IMR-90 (cell line): ENCODE results near the gene ERC2. TPM values are rescaled to one million over a fixed set of nuclear protein-coding genes. Genes with fewer than 3 reads are reported as not detected.
"Not testable (repeated sequence)": the region's sequence is repeated elsewhere in the genome, so short reads cannot be mapped to it uniquely, and the experiment has no call there.

ENCODE experiments used
- ATAC-seq: fragments of 200-7000 bp; cut with Tn5 transposase; 2 replicates; pipeline ENCODE4 v1.9.1; 2020; ENCODE audit warnings: low read depth, mild to moderate bottlenecking, moderate library complexity
- BruUV-seq: library from RNA; stranded (reverse); fragments of 400-500 nt; replicated peaks from 2 replicates; lab custom pipeline; 2021; lab: Mats Ljungman, UMichigan
- CTCF ChIA-PET: fragments of 300-600 bp; formaldehyde crosslinking; extraction: SDS; loops from one replicate; lab custom pipeline; 2021; ENCODE audit warnings: antibody characterized with exemption; lab: Yijun Ruan, JAX
- POLR2A ChIA-PET: fragments of 300-600 bp; sonication (Branson Sonifier 250); formaldehyde crosslinking; loops from one replicate; lab custom pipeline; 2022; ENCODE audit warnings: antibody characterized with exemption; ENCODE audit not compliant: unreplicated experiment; lab: Charles Lee
- DNase-seq: peaks from one replicate; pipeline ENCODE4 v3.0.0; 2013
- H2AFZ ChIP-seq: replicated peaks from 2 replicates; pipeline ENCODE3; 2013; ENCODE audit warnings: low read length, mild to moderate bottlenecking; ENCODE audit not compliant: poor library complexity
- H2AK5ac ChIP-seq: 2 replicates; pipeline ENCODE4 v1.6.1; 2013; ENCODE audit warnings: low read depth, low read length, inconsistent platforms
- H2AK9ac ChIP-seq: replicated peaks from 2 replicates; pipeline ENCODE3; 2013; ENCODE audit warnings: mild to moderate bottlenecking, low read depth, low read length, moderate library complexity; ENCODE audit not compliant: poor library complexity
- H2BK120ac ChIP-seq: 2 replicates; pipeline ENCODE4 v1.6.1; 2013; ENCODE audit warnings: low read depth, low read length, inconsistent platforms
- H2BK15ac ChIP-seq: 3 replicates; pipeline ENCODE4 v1.6.1; 2013; ENCODE audit warnings: low read depth, low read length, inconsistent platforms
- H2BK20ac ChIP-seq: 2 replicates; pipeline ENCODE4 v1.6.1; 2013; ENCODE audit warnings: low read depth, mild to moderate bottlenecking, inconsistent platforms, low read length, moderate library complexity
- H2BK5ac ChIP-seq: 2 replicates; pipeline ENCODE4 v1.6.1; 2013; ENCODE audit warnings: mild to moderate bottlenecking, low read depth, low read length, inconsistent platforms; ENCODE audit not compliant: poor library complexity, severe bottlenecking
- H3K14ac ChIP-seq: replicated peaks from 2 replicates; pipeline ENCODE4 v1.6.1; 2013; ENCODE audit warnings: low read depth, low read length, inconsistent platforms
- H3K18ac ChIP-seq: 2 replicates; pipeline ENCODE4 v1.6.1; 2013; ENCODE audit warnings: low read depth, low read length, control low read depth
- H3K23ac ChIP-seq: 2 replicates; pipeline ENCODE4 v1.6.1; 2013; ENCODE audit warnings: low read depth, low read length, inconsistent platforms
- H3K27ac ChIP-seq: 2 replicates; pipeline ENCODE4 v1.5.1; 2013; ENCODE audit warnings: mild to moderate bottlenecking, control low read depth, low read length; ENCODE audit not compliant: insufficient read depth
- H3K27me3 ChIP-seq: 2 replicates; pipeline ENCODE4 v1.6.1; 2013; ENCODE audit warnings: low read length; ENCODE audit not compliant: control insufficient read depth, insufficient read depth
- H3K36me3 ChIP-seq: 2 replicates; pipeline ENCODE4 v1.6.1; 2013; ENCODE audit warnings: low read length, mixed read lengths; ENCODE audit not compliant: control insufficient read depth, insufficient read depth
- H3K4ac ChIP-seq: 2 replicates; pipeline ENCODE4 v1.6.1; 2013; ENCODE audit warnings: low read depth, low read length, inconsistent platforms
- H3K4me1 ChIP-seq: 2 replicates; pipeline ENCODE4 v1.6.1; 2013; ENCODE audit warnings: low read length, mixed read lengths; ENCODE audit not compliant: control insufficient read depth, insufficient read depth
- H3K4me2 ChIP-seq: 2 replicates; pipeline ENCODE4 v1.6.1; 2013; ENCODE audit warnings: low read depth, mild to moderate bottlenecking, control low read depth, low read length, moderate library complexity
- H3K4me3 ChIP-seq: 2 replicates; pipeline ENCODE4 v1.5.1; 2013; ENCODE audit warnings: low read depth, mild to moderate bottlenecking, control low read depth, low read length, moderate library complexity; ENCODE audit not compliant: insufficient read depth
- H3K56ac ChIP-seq: 2 replicates; pipeline ENCODE4 v1.6.1; 2013; ENCODE audit warnings: low read length, inconsistent platforms; ENCODE audit not compliant: insufficient read depth; ENCODE audit errors: extremely low read depth
- H3K79me1 ChIP-seq, 2 experiments: 2 replicates each; pipeline ENCODE4 v1.6.1; 2013; ENCODE audit warnings: low read length in 2 of 2, inconsistent platforms in 1 of 2, low read depth in 1 of 2
- H3K9ac ChIP-seq: 2 replicates; pipeline ENCODE4 v1.6.1; 2013; ENCODE audit warnings: low read depth, low read length, control low read depth
- H3K9me1 ChIP-seq: 2 replicates; pipeline ENCODE4 v1.6.1; 2013; ENCODE audit warnings: low read length, inconsistent platforms; ENCODE audit not compliant: insufficient read depth
- H3K9me3 ChIP-seq: 2 replicates; pipeline ENCODE4 v1.6.1; 2013; ENCODE audit warnings: low read length; ENCODE audit not compliant: control insufficient read depth, insufficient read depth
- H4K20me1 ChIP-seq: 2 replicates; pipeline ENCODE4 v1.6.1; 2013; ENCODE audit warnings: low read length, inconsistent platforms; ENCODE audit not compliant: insufficient read depth
- H4K5ac ChIP-seq: 2 replicates; pipeline ENCODE4 v1.6.1; 2013; ENCODE audit warnings: mild to moderate bottlenecking, low read depth, low read length, control low read depth
- H4K8ac ChIP-seq, 2 experiments: 2 replicates each; pipeline ENCODE4 v1.6.1; 2013; ENCODE audit warnings: low read depth in 2 of 2, low read length in 2 of 2, control low read depth in 1 of 2, inconsistent platforms in 1 of 2
- H4K91ac ChIP-seq: 2 replicates; pipeline ENCODE4 v1.6.1; 2013; ENCODE audit warnings: low read depth, low read length, inconsistent platforms; ENCODE audit not compliant: insufficient read depth
- BHLHE40 ChIP-seq: fragments of 150-350 bp; IDR thresholded peaks from 2 replicates; pipeline ENCODE4 v1.6.1; 2016; ENCODE audit warnings: mild to moderate bottlenecking, low read depth, low read length
- CHD1 ChIP-seq: IDR thresholded peaks from 2 replicates; pipeline ENCODE4 v1.6.1; 2012; ENCODE audit warnings: low read depth, low read length, improper control_type of control experiment
- MXI1 ChIP-seq: IDR thresholded peaks from 2 replicates; pipeline ENCODE4 v1.6.1; 2012; ENCODE audit warnings: low read depth, mild to moderate bottlenecking, low read length, moderate library complexity, borderline replicate concordance
- RCOR1 ChIP-seq: IDR thresholded peaks from 2 replicates; pipeline ENCODE4 v1.6.1; 2012; ENCODE audit warnings: mild to moderate bottlenecking, low read length, improper control_type of control experiment; ENCODE audit not compliant: insufficient replicate concordance
- WGBS, 2 experiments: methylation state at CpG; one replicate each; pipeline versions ENCODE4 v1.1.5 to v1.1.7; 2013; ENCODE audit warnings: missing lambda C conversion rate in 2 of 2; ENCODE audit not compliant: insufficient read length in 1 of 2; ENCODE audit errors: extremely low coverage in 2 of 2; 5-methylcytosine and 5-hydroxymethylcytosine counted together
- dilution Hi-C: fragments of 300-500 bp; cut with HindIII; formaldehyde crosslinking; loops from one replicate; pipeline ENCODE4 v1.14.3; 2018; ENCODE audit warnings: low sequenced_read_pairs; ENCODE audit not compliant: unreplicated experiment
- in situ Hi-C: fragments of 300-500 bp; cut with MboI; formaldehyde crosslinking; loops from 3 replicates; pipeline ENCODE4 v1.14.3; 2019; ENCODE audit warnings: low sequenced_read_pairs, inconsistent platforms, mixed read lengths
- intact Hi-C: fragments of 100-400 bp; cut with micrococcal nuclease; formaldehyde crosslinking; loops from 2 replicates; pipeline ENCODE4 v1.10.0; 2022
- polyA plus RNA-seq, 3 experiments: library from polyadenylated mRNA; depleted of rRNA; stranded (reverse); fragments of >200 nt; gene quantifications; 2 replicates each; pipeline ENCODE4 v1.2.3, GENCODE V29; 2012; ENCODE audit warnings: low replicate concordance in 1 of 3
- total RNA-seq: library from RNA; depleted of rRNA; stranded (reverse); fragments of >200 nt; gene quantifications from 2 replicates; pipeline ENCODE4 v1.2.3, GENCODE V29; 2012
- TF ChIP-seq, protein P1 (sequence below): fragments of 150-350 bp; IDR thresholded peaks from 2 replicates; pipeline ENCODE4 v1.6.1; 2016; ENCODE audit warnings: low read depth, mild to moderate bottlenecking, low read length, moderate library complexity, borderline replicate concordance

Gene ERC2
- total and polyA plus RNA-seq, 2 of the 4 experiments (the other 2 are of a cell fraction): 0.17 to 0.18 TPM

DNA sequence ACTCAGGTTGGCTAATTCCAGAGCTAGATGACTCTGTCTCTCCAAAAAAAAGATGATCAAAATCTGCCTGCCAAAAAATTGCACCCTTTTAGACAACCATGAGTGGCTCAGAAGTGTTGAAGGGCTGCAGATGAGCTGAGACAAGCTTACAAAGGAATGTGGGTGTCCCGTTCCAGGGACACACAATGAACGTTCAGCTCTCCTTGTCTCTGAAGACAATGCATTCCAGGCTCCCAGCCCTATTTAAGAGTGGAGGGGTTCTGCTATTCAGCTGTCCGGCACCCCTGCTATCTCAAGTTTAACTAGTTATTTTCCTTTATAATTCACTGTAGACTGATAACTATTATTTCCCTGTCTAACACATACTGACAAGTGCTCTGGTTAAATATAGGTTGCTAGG lies 626.1 kb downstream of the ERC2 start:
- POLR2A ChIA-PET: no interaction called here
- H3K27ac ChIP-seq: no peak overlapping the region
- H2AK9ac ChIP-seq: no peak overlapping the region
- in situ Hi-C loops: no loop called here
- no peak overlapping the region for H2BK120ac ChIP-seq
- H3K79me1 ChIP-seq: no peaks in the 10 kb centered on the region
- H4K8ac ChIP-seq: no peak overlapping the region
- H3K4ac ChIP-seq: no peak overlapping the region
- H3K9ac ChIP-seq: no peak overlapping the region
- no peak overlapping the region for H2BK5ac ChIP-seq
- DNase-seq: no peak
- no peak overlapping the region for H2AFZ ChIP-seq
- no peak overlapping the region for H3K4me3 ChIP-seq
- ATAC-seq: no peak
- no peak overlapping the region for H3K14ac ChIP-seq
- no peaks in the 10 kb centered on the region for H3K9me3 ChIP-seq
- intact Hi-C loops: no loop called here
- BruUV-seq: no TSS peak
- no peaks in the 10 kb centered on the region for H3K9me1 ChIP-seq
- no peaks in the 10 kb centered on the region for H3K36me3 ChIP-seq
- no peak overlapping the region for H4K5ac ChIP-seq
- peaks cover 1% of the 10 kb centered on the region; the same call in 1 of the 2 replicates for H3K27me3 ChIP-seq
- H2BK20ac ChIP-seq: no peak overlapping the region
- H2BK15ac ChIP-seq: no peak overlapping the region
- H3K4me2 ChIP-seq: no peak overlapping the region
- no CpG with 5 or more reads among the region's 3 CpGs for WGBS, 2 experiments
- H3K18ac ChIP-seq: no peak overlapping the region
- H3K56ac ChIP-seq: no peak overlapping the region
- TF ChIP-seq CHD1 (no peak), BHLHE40 (no peak), RCOR1 (no peak), MXI1 (no peak)
- TF ChIP-seq, protein P1, sequence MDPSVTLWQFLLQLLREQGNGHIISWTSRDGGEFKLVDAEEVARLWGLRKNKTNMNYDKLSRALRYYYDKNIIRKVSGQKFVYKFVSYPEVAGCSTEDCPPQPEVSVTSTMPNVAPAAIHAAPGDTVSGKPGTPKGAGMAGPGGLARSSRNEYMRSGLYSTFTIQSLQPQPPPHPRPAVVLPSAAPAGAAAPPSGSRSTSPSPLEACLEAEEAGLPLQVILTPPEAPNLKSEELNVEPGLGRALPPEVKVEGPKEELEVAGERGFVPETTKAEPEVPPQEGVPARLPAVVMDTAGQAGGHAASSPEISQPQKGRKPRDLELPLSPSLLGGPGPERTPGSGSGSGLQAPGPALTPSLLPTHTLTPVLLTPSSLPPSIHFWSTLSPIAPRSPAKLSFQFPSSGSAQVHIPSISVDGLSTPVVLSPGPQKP: no peak
- no peaks in the 10 kb centered on the region for H4K20me1 ChIP-seq
- no peak overlapping the region for H2AK5ac ChIP-seq
- no peak overlapping the region for H4K91ac ChIP-seq
- dilution Hi-C loops: no loop called here
- no peaks in the 10 kb centered on the region for H3K4me1 ChIP-seq
- CTCF ChIA-PET: no interaction called here
- no peak overlapping the region for H3K23ac ChIP-seq

DNA sequence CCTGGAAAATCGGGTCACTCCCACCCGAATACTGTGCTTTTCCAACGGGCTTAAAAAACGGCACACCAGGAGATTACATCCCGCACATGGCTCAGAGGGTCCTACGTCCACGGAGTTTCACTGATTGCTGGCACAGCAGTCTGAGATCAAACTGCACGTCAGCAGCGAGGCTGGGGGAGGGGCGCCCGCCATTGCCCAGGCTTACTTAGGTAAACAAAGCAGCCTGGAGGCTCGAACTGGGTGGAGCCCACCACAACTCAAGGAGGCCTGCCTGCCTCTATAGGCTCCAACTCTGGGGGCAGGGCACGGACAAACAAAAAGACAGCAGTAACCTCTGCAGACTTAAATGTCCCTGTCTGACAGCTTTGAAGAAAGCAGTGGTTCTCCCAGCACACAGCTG lies 636.4 kb downstream of the ERC2 start:
- H4K5ac ChIP-seq, H3K4ac ChIP-seq, H3K14ac ChIP-seq, H3K23ac ChIP-seq, H2BK20ac ChIP-seq, ATAC-seq, DNase-seq, H3K36me3 ChIP-seq, H4K8ac ChIP-seq, H2AFZ ChIP-seq, POLR2A ChIA-PET, H3K4me2 ChIP-seq, BruUV-seq, intact Hi-C loops, H3K27ac ChIP-seq, H2BK15ac ChIP-seq, in situ Hi-C loops, H3K4me1 ChIP-seq, H3K4me3 ChIP-seq, H3K79me1 ChIP-seq, H2BK120ac ChIP-seq, H3K9me3 ChIP-seq, H2AK9ac ChIP-seq, H4K91ac ChIP-seq, H2AK5ac ChIP-seq, H2BK5ac ChIP-seq, dilution Hi-C loops, H3K27me3 ChIP-seq, H3K56ac ChIP-seq, H3K18ac ChIP-seq, H3K9me1 ChIP-seq, H4K20me1 ChIP-seq, H3K9ac ChIP-seq: not testable (repeated sequence)
- CTCF ChIA-PET: interaction anchor here (1.0 kb wide), 1 partner anchor 20 kb away, joined by 3 read pairs; no protein-coding TSS in a partner anchor
- 43% methylated on average over 6 of the region's 13 CpGs; no CpG with 5 or more reads in 1 of the 2 experiments for WGBS, 2 experiments
